Stimulated activated CD8-positive, alpha-beta memory T cell treated with anti-CD3 and anti-CD28 coated beads, Interleukin-15, amount 100 ng/mL, for 48 hours (primary cell): ENCODE results near the gene ARHGEF18.
"Not testable (repeated sequence)": the region's sequence is repeated elsewhere in the genome, so short reads cannot be mapped to it uniquely, and the experiment has no call there.

Experiments
- DNase-seq, 2 donors: peaks; one replicate each; pipeline ENCODE4 v3.0.0-alpha.2; 2020; ENCODE audit warnings: low read depth in 2 of 2

The ARHGEF18 gene

DNA sequence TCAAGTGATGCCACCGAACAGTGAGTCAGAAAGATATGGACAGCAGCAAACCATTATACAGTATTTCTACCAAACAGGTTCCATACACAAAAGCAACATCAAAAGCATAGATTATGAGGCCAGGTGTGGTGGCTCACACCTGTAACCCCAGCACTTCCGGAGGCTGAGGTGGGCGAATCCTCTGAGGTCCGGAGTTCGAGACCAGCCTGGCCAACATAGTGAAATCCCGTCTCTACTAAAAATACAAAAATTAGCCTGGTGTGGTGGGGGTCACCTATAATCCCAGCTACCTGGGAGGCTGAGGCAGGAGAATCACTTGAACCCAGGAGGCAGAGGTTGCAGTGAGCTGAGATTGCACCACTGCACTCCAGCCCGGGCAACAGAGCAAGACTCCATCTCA, 1.7 kb upstream of the ARHGEF18 start:
- not testable (repeated sequence) for DNase-seq

GRCh38 chr19:7349231-7349591, 474 bp downstream of the ARHGEF18 start:
- no peak for DNase-seq

DNA sequence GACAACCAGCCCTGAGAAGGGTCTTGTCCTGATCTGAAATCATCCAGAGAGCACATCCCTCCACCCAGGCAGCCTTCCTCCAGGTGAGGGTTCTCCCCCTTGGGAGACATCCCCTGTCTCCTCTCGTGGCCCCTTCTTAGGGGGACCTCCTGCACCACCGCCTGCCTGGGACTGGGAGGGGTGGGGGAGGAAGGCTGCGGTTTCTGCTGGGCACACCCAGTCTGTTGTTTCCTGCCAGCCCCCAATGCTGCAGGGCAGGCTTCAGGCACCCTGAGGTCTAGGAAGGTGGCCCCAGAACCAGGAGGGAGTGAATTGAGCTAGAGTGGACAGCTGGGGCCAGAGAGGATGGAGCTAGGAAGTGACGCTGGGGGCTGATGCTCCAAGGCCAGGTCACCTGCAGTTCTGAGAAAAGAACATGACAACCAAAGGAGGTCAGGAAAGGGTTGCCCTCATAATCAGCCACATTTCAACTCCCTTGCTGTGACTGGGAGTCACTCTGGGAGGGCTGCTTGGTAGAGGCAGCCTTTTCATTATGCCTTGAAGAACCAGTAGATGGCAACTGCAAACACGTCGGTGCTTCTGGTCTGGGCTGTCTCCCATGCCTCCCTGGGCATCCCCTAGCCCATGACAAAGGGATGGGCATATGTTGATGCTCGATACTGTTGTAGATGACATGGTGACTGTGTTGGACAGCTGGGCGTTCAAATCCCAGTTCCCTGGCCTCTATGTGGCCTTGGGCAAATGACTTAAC, 1.4 kb downstream of the ARHGEF18 start:
- no peak for DNase-seq

GRCh38 chr19:7351861-7352260, 3.1 kb downstream of the ARHGEF18 start:
- no peak for DNase-seq

GRCh38 chr19:7355151-7355820, 6.5 kb downstream of the ARHGEF18 start:
- no peak for DNase-seq

DNA sequence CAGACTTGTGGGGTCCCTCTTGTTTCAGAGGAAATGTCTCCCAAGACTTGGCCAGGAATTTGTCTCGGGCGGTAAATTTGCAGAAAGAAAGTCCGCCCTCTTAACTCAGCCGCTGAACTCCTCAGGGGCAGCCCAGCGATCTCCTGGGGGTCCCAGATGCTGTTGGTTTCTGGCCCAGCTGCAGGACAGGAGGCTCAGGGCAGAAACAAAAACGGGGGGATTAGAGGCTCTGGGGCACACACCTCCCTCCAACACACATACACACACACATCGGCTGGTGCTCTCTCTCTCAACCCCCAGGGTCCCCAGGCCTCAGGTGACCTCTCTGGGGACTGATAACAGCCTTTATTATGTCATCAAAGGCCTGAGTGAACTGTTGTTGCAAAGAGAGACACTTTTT, 7.1 kb downstream of the ARHGEF18 start:
- DNase-seq: no peak

DNA sequence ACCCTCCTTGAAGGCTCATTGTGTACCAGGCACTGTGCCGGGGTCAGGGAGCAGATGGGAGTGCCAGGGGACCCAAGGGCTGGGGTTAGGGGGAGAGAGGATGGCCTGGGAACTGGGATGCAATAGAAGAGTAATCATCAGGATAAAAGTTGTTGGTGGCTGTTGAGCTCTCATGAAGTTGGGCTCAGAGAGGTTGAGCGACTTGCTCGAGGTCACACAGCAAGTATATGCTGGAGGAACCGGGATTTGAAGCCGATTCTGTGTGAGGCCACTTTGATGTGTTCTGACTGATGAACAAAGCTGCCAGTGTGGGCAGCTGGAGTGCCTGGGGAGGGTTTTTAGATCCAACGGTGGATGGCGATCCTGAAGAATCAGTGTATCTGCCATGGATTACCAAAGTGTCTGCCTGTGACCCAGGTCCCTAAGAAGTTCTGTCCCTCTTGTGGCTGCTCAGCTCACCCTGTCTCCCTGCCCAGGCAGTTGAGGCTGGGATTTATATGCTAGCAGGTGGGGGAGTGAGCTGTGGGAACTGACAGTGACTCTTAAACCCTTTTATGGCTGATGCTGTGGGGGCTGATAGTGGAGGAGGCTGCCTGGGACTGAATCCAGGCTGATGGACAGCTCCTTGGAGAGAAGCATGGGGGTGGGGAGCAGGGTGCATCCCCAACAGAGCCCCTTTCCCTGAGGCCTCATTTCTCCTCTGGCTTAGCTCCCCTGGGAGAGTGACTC, 8.3 kb downstream of the ARHGEF18 start:
- DNase-seq: no peak

- no peak for DNase-seq
These were observed 9.4 kb downstream of the ARHGEF18 start for GRCh38 chr19:7358102-7358597.

DNA sequence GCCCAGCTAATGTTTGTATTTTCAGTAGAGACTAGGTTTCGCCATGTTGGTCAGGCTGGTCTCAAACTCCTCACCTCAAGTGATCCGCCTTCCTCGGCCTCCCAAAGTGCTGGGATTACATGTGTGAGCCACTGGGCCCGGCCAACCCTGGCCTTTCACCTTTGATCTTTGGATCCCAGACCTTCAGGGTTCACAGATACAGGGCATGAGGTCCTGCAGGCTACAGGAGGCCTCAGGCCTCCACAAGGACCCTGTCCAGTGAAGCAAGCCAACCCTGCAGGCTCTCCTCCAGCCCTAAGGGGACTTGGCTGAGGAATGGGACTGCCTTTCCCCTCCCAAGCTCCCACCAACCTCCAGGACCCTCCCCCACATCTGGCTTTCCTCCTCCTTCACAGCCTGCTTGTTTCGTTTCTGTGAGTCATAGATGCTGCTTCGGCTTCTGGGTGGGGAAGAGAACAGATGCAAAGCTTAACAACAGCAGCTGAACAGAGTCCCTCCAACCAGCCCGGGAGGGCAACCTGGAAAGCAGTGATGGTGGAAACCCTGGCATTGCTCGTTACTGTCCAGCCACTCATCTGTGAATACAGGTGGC, 11.8 kb downstream of the ARHGEF18 start:
- DNase-seq: no peak

GRCh38 chr19:7363225-7363624, 14.5 kb downstream of the ARHGEF18 start:
- no peak for DNase-seq

DNA sequence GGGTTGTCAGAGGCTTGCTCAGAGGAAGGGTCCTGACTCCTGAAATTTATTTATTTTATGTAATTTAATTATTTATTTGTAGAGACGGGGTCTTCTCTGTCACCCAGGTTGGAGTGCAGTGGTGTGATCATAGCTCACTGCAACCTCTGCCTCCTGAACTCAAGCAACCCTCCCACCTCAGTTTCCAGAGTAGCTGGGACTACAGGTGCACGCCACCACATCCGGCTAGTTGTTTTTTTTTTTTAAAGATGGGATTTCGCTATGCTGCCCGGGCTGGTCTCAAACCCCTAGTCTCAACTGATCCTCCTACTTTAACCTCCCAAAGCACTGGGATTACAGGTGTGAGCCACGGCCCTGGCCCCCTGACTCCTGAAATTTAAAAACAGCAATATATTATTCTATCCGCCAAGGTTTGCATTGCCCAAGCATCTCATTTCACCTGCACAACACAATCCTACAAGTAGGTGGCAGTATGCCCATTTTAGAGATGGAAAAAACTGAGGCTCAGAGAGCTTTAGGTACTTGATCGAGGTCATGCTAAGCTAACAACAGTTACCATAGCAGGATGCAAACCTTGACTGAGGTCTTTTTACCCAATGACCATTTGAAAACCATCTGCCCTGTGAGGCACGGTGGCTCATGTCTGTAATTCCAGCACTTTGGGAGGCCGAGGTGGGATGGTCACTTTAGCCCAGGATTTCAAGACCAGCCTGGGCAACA, 18.1 kb downstream of the ARHGEF18 start:
- DNase-seq: no peak

DNA sequence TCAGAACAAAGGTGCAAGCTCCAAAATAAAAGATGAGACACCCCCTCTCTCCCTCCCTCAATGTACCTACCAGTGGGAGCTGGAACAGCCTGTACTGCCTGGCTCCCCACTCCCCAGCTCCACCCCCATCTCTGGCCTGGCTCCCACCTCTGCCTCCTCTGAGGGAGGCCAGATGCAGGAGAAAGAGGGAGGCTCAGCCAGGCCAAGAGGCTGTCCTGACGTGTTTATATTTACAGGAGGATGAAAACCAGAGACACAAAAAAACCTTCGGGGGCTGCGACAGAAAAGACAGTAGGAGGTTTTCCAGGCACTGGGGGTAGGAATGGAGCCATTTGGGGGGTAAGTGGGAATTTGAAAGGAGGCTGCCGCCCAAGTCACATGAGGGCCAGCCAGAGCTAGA, 19.7 kb downstream of the ARHGEF18 start:
- no peak for DNase-seq

GRCh38 chr19:7368866-7369265, 20.1 kb downstream of the ARHGEF18 start:
- DNase-seq: not testable (repeated sequence)

GRCh38 chr19:7370546-7370945, 21.8 kb downstream of the ARHGEF18 start:
- no peak for DNase-seq

DNA sequence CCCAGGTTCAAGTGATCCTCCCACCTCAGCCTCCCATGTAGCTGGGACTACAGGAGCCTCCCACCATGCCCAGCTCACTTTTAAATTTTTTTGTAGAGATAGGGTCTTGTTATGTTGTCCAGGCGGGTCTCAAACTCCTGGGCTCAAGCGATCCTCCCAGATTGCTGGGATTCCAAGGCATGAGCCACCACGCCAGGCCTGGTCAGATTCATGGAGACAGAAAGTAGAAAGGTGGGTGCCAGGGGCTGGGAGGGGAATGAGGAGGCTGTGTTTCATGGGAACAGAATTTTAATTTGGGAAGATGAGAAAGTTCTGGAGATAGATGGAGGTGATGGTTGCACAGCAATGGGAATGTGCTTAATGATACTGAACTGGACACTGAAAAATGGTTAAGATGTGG, 22.3 kb downstream of the ARHGEF18 start:
- no peak for DNase-seq

GRCh38 chr19:7372810-7373209, 24.1 kb downstream of the ARHGEF18 start:
- no peak for DNase-seq

- DNase-seq: no peak
These were observed 25.1 kb downstream of the ARHGEF18 start for GRCh38 chr19:7373862-7374261.

- no peak for DNase-seq
These were observed 27.6 kb downstream of the ARHGEF18 start for GRCh38 chr19:7376151-7376852.

- no peak for DNase-seq
These were observed 28.5 kb downstream of the ARHGEF18 start for GRCh38 chr19:7377196-7377595.

GRCh38 chr19:7381073-7381390, 32.3 kb downstream of the ARHGEF18 start:
- no peak for DNase-seq

DNA sequence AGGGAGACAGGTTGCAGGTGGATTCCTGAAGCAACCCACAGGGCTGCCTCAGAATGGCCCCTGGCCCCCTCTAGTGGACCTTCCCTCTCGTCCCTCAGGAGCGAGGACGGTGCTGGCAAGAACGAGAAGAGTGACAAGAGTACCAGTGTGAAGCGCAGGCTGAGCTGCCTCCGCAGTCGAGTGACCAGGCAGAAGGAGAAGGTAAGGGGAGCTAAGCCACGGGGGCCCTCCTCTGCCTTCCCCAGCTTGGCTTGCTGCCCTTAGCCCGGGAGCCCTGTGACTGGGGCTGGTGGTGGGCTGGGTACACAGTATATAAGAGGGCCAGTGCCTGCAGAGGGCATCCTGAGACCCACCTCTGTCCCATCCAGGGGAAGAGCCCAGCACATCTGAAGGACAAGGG, 34.0 kb downstream of the ARHGEF18 start:
- DNase-seq: no peak
